ENCODE data around the gene INPP5A. TPM values are rescaled to one million over a fixed set of nuclear protein-coding genes. Genes with fewer than 3 reads are reported as not detected.

Gene INPP5A
- total RNA-seq, 2 experiments from 2014 or later: 7.4 to 7.5 TPM

DNA sequence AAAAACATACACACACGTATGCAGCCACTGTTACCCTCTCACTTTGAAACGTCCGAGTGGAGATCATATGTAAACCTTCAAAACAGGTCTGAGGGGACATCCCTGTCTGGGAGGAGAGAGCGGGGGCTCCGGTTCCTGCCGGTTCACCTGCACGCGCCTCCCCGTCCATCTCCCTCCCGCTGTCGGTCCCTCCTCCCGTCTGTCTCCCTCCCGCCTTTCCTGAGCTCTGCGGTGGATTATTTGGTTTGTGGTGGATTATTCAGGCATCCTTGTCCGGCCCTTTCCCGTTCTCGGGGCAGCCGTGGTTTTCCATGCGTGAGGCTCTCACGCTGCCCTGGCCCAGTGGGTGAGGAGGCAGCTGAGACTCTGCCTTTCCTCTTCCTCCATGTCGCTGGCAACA is 188.6 kb downstream of the INPP5A start:
- no peaks in the 10 kb centered on the region for H3K27me3 Mint-ChIP-seq
- no peak overlapping the region for H3K27ac Mint-ChIP-seq
- no peaks in the 10 kb centered on the region for H3K9me3 Mint-ChIP-seq
- ChIA-PET POLR2A (no interaction called here), CTCF (no interaction called here)
- intact Hi-C loops (cut with micrococcal nuclease): no loop called here
- H3K4me3 Mint-ChIP-seq: no peak overlapping the region
- DNase-seq: no peak
- H3K4me1 Mint-ChIP-seq (ENCODE audit: low read depth): no peaks in the 10 kb centered on the region
- H3K36me3 Mint-ChIP-seq: peaks cover 2% of the 10 kb centered on the region

- POLR2A ChIA-PET: no interaction called here
- Mint-ChIP-seq H3K27ac (no peak overlapping the region), H3K36me3 (peaks cover 2% of the 10 kb centered on the region), H3K27me3 (no peaks in the 10 kb centered on the region), H3K4me3 (no peak overlapping the region), H3K4me1 (ENCODE audit: low read depth) (no peaks in the 10 kb centered on the region), H3K9me3 (no peaks in the 10 kb centered on the region)
- intact Hi-C loops (cut with micrococcal nuclease): no loop called here
- DNase-seq: no peak
- CTCF ChIA-PET: no interaction called here
These were observed 189.4 kb downstream of the INPP5A start for GRCh38 chr10:132726951-132727350.

- POLR2A ChIA-PET: no interaction called here
These were observed 189.8 kb downstream of the INPP5A start for GRCh38 chr10:132727411-132727810.

DNA sequence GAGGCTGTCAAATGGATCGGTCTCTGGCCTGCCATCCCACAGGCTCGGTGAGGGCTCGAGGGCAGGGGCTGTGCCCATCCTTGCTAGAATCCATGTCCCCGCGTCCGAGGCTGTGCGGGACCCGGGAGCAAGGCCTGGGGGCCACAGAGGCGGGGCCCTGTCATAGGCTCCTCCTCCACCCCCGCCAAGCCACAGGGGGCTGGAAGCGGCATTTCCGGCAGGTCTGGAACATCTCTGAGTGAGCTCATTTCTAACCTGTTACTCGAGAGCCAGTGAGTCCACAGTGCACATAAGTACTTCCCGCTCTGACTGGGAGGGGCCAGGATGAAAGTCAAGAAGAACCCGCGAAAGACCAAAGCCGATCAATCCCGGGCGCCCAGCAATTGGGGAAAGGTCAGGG is 190.7 kb downstream of the INPP5A start:
- H3K27me3 Mint-ChIP-seq: no peaks in the 10 kb centered on the region
- POLR2A ChIA-PET: no interaction called here
- intact Hi-C loops (cut with micrococcal nuclease): no loop called here
- no peaks in the 10 kb centered on the region for H3K4me1 Mint-ChIP-seq (ENCODE audit: low read depth)
- no peak for DNase-seq
- no peaks in the 10 kb centered on the region for H3K9me3 Mint-ChIP-seq
- H3K36me3 Mint-ChIP-seq: peaks cover 2% of the 10 kb centered on the region
- no peak overlapping the region for H3K27ac Mint-ChIP-seq
- CTCF ChIA-PET: no interaction called here
- no peak overlapping the region for H3K4me3 Mint-ChIP-seq

More at GRCh38 chr10:132727411-132727810, 189.8 kb downstream of the INPP5A start:
- no peaks in the 10 kb centered on the region for H3K4me1 Mint-ChIP-seq (ENCODE audit: low read depth)
- intact Hi-C loops (cut with micrococcal nuclease): no loop called here
- no peak overlapping the region for H3K4me3 Mint-ChIP-seq
- CTCF ChIA-PET: no interaction called here
- H3K27ac Mint-ChIP-seq: no peak overlapping the region
- H3K36me3 Mint-ChIP-seq: peaks cover 2% of the 10 kb centered on the region
- no peak for DNase-seq
- no peaks in the 10 kb centered on the region for H3K27me3 Mint-ChIP-seq
- no peaks in the 10 kb centered on the region for H3K9me3 Mint-ChIP-seq

DNA sequence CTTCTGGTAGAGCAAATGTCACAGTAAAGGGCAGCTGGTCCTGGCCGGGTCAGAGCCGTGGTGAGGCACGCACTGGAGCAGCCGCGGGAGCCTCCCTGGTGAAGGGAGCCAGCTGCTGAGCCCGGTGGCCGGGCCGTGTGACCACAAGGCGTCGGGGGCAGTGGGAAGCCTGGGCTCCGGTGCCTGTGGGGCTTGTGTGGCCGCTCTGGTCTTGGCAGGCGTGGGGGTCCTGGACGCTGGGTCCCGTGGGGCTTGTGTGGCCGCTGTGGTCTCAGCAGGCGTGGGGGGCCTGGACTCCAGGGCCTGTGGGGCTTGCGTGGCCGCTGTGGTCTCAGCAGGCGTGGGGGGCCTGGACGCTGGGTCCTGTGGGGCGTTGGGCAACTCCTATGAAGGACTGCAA is 191.2 kb downstream of the INPP5A start:
- Mint-ChIP-seq H3K4me1 (ENCODE audit: low read depth) (no peaks in the 10 kb centered on the region), H3K9me3 (no peaks in the 10 kb centered on the region), H3K27me3 (no peaks in the 10 kb centered on the region), H3K4me3 (no peak overlapping the region), H3K27ac (no peak overlapping the region), H3K36me3 (peaks cover 2% of the 10 kb centered on the region)
- intact Hi-C loops (cut with micrococcal nuclease): no loop called here
- DNase-seq: no peak
- CTCF ChIA-PET: no interaction called here
- POLR2A ChIA-PET: no interaction called here

- no peak for DNase-seq
- intact Hi-C loops (cut with micrococcal nuclease): no loop called here
- Mint-ChIP-seq H3K27ac (no peak overlapping the region), H3K4me1 (ENCODE audit: low read depth) (no peaks in the 10 kb centered on the region), H3K27me3 (no peaks in the 10 kb centered on the region), H3K9me3 (no peaks in the 10 kb centered on the region), H3K4me3 (no peak overlapping the region), H3K36me3 (peaks cover 2% of the 10 kb centered on the region)
- ChIA-PET CTCF (no interaction called here), POLR2A (interaction anchor here (0.6 kb wide), 1 partner anchor 158 kb away, joined by 5 read pairs; no protein-coding TSS in a partner anchor)
These were observed 192.4 kb downstream of the INPP5A start for GRCh38 chr10:132729810-132730572.

DNA sequence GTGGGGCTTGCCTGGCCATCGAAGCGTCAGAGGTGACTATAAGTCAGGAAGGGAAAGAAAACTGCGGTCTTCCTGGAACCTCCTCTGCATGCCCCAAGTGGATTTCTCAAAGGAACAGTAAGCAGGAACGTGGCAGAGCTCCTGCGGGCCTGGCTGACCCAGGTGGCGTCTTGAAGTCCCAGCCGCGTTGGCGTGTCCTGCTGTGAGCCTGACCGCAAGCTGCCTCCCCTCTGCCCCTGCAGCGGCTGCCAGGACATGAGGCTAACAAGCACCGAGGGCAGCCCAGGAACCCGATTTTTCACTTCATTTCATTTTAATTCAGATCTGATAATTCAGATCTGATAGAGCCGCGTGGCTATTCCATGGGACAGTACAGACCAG is 193.0 kb downstream of the INPP5A start:
- intact Hi-C loops (cut with micrococcal nuclease): no loop called here
- Mint-ChIP-seq H3K36me3 (peaks cover 2% of the 10 kb centered on the region), H3K27ac (no peak overlapping the region), H3K4me3 (no peak overlapping the region), H3K27me3 (no peaks in the 10 kb centered on the region), H3K9me3 (no peaks in the 10 kb centered on the region), H3K4me1 (ENCODE audit: low read depth) (no peaks in the 10 kb centered on the region)
- ChIA-PET CTCF (no interaction called here), POLR2A (interaction anchor here (0.6 kb wide), 1 partner anchor 158 kb away, joined by 5 read pairs; no protein-coding TSS in a partner anchor)
- DNase-seq: no peak

DNA sequence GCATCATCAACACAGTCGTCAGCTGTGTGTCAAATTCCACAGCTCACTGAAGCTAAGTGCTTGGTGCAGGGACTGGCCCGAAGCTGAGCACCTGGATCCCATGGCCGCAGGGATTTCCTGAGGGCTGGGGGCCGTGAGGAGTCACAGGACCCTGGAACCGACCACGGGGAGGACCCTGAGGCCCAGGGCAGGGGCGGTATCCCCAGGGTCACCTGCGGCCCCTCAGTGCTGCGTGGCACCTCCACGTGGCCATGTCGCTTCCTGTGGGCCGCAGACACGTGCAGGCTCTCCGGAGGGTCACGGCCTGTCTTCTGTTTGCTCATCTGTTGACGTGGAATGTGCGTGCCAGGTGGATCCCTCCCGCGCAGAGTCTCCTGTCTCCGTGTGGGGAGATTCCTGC is 194.9 kb downstream of the INPP5A start:
- ChIA-PET CTCF (no interaction called here), POLR2A (no interaction called here)
- no peaks in the 10 kb centered on the region for H3K27me3 Mint-ChIP-seq
- no peak overlapping the region for H3K4me3 Mint-ChIP-seq
- no peak overlapping the region for H3K27ac Mint-ChIP-seq
- intact Hi-C loops (cut with micrococcal nuclease): no loop called here
- no peaks in the 10 kb centered on the region for H3K36me3 Mint-ChIP-seq
- no peaks in the 10 kb centered on the region for H3K9me3 Mint-ChIP-seq
- DNase-seq: no peak
- H3K4me1 Mint-ChIP-seq (ENCODE audit: low read depth): no peaks in the 10 kb centered on the region

DNA sequence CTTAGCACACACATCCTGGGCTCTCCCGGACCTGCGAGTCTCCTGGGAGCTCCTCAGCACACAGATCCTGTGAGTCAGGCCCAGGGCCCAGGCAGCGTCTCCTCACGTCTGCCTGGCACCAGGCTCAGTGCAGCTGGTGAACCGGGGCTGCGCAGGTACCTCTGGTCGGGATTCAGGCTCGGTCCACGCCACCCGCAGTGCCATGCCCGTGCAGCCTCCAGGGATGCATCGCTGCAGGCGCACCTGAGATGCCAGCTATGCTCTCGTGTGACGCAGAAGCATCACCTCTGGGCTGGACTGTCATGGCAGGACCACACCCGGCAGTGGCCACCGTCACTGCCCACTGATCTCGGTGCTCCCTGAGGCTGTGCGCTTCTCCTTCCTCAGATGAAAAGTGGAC is 196.3 kb downstream of the INPP5A start:
- Mint-ChIP-seq H3K4me3 (no peak overlapping the region), H3K27ac (no peak overlapping the region), H3K9me3 (no peaks in the 10 kb centered on the region), H3K27me3 (no peaks in the 10 kb centered on the region), H3K36me3 (no peaks in the 10 kb centered on the region), H3K4me1 (ENCODE audit: low read depth) (no peaks in the 10 kb centered on the region)
- ChIA-PET POLR2A (no interaction called here), CTCF (no interaction called here)
- DNase-seq: no peak
- intact Hi-C loops (cut with micrococcal nuclease): no loop called here

DNA sequence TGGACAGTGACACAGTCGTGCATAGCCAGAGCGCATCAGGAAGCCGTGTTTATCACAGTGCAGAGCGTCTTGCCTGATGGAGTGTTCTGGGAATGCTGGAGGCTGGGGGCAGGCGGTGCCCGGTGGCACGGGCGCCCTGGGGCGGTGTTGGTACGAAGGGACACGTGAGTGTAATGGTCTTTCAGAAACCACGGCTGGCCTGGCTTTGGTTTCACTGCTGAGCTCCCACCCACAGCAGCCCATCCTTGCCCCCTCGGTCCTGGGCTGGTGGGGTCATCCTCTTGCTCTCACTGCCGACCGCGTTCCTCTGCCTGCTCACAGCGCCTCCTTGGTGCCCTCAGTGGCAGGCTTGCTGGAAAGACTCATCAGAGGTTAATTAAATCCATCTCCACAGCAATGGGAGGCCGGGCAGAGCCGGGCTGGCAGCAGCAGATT is 197.8 kb downstream of the INPP5A start:
- intact Hi-C loops (cut with micrococcal nuclease): no loop called here
- Mint-ChIP-seq H3K36me3 (no peaks in the 10 kb centered on the region), H3K9me3 (no peaks in the 10 kb centered on the region), H3K4me3 (no peak overlapping the region), H3K27ac (no peak overlapping the region), H3K4me1 (ENCODE audit: low read depth) (no peaks in the 10 kb centered on the region), H3K27me3 (no peaks in the 10 kb centered on the region)
- no peak for DNase-seq
- POLR2A ChIA-PET: no interaction called here
- CTCF ChIA-PET: no interaction called here

DNA sequence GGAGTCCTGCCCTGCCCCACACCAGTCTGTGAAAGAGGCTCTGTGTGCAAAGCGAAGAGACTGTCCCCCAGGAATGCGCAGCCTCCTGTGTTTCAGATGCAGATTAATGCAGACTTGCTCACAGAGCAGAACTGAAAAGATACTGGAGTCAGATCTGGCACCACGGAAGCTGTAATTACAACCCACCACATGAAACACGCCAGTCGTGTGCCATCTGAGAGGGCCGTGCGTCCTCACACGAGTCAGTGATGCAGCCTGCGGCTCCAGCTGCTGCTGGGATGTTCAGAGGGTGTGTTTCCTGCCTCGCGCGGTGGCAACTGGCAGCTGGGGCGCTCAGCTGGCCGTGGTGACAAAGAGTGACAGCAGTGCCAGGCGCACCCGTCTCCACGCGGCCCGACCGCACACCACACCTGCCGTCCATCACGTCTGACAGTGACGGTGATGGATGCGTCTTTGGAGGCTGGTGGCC is 198.4 kb downstream of the INPP5A start:
- H3K4me1 Mint-ChIP-seq (ENCODE audit: low read depth): no peaks in the 10 kb centered on the region
- CTCF ChIA-PET: no interaction called here
- DNase-seq: no peak
- intact Hi-C loops (cut with micrococcal nuclease): no loop called here
- H3K9me3 Mint-ChIP-seq: no peaks in the 10 kb centered on the region
- H3K36me3 Mint-ChIP-seq: no peaks in the 10 kb centered on the region
- POLR2A ChIA-PET: no interaction called here
- H3K27me3 Mint-ChIP-seq: no peaks in the 10 kb centered on the region
- no peak overlapping the region for H3K27ac Mint-ChIP-seq
- H3K4me3 Mint-ChIP-seq: no peak overlapping the region

DNA sequence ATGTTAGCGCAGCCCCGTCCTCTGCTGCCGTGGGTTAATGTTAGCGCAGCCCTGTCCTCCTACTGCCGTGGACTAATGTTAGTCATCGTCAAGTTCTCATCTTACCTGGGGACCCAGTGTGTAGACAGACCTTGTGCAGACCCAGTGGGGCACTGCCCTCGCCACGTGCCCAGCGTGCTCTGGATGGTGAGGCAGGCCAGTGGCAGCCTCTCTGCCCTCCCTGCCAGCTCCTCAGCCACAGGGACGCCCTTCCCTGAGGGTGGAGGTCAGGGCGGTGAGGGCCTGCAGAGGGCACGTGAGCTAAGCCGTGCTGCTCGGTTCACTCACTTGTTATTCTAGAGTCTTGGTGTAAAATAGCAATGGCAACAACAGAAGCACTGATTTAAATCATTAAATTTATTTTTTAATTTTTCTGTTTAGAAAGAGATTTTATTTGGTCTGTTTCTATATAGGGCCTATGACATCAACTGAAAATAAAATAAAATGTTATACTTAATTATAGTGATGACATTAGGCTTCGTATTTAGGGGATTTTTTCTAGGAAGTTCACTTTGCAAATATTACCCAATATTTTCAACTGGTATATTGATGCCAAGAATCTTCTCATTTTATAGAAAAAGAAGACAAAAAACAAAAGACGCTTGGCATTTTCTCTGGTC is 199.9 kb downstream of the INPP5A start:
- Mint-ChIP-seq H3K9me3 (no peaks in the 10 kb centered on the region), H3K4me3 (no peak overlapping the region), H3K36me3 (no peaks in the 10 kb centered on the region), H3K4me1 (ENCODE audit: low read depth) (no peaks in the 10 kb centered on the region), H3K27ac (no peak overlapping the region), H3K27me3 (no peaks in the 10 kb centered on the region)
- CTCF ChIA-PET: no interaction called here
- intact Hi-C loops (cut with micrococcal nuclease): no loop called here
- no peak for DNase-seq
- POLR2A ChIA-PET: no interaction called here
